ENCODE measurements around the gene JARID2. TPM values are rescaled to one million over a fixed set of nuclear protein-coding genes. Genes with fewer than 3 reads are reported as not detected.

Gene JARID2
- total RNA-seq, 2 donors from 2014 or later = 8.3 to 12.8 TPM

DNA sequence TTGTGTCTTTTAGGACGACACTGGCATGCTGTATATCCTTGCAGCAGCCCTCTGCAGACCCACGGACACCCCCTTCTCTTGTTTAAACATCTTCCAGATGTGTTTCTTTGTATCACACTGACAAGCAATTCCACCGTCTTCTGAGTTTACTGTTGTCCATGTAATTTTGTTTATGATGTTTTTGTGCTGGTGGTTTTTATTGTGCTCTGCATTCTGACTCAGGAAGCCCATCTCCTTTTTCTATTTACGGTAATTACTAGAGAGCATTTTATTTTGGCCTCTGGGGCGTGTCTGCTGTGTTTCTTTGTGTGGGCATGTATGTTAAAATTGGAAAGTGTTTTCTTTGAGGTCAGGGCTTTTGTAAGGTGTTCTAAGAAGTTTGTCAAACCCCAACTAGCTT lies 111.9 kb downstream of the JARID2 start:
- ATAC-seq (ENCODE audit: insufficient number of reproducible peaks, low FRiP score, low read depth) (no peak), DNase-seq (ENCODE audit: low spot score) (no peak)
- TF ChIP-seq, protein P1, sequence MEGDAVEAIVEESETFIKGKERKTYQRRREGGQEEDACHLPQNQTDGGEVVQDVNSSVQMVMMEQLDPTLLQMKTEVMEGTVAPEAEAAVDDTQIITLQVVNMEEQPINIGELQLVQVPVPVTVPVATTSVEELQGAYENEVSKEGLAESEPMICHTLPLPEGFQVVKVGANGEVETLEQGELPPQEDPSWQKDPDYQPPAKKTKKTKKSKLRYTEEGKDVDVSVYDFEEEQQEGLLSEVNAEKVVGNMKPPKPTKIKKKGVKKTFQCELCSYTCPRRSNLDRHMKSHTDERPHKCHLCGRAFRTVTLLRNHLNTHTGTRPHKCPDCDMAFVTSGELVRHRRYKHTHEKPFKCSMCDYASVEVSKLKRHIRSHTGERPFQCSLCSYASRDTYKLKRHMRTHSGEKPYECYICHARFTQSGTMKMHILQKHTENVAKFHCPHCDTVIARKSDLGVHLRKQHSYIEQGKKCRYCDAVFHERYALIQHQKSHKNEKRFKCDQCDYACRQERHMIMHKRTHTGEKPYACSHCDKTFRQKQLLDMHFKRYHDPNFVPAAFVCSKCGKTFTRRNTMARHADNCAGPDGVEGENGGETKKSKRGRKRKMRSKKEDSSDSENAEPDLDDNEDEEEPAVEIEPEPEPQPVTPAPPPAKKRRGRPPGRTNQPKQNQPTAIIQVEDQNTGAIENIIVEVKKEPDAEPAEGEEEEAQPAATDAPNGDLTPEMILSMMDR (IDR thresholded peaks at IDR 0.05) = no peak
- Histone ChIP-seq H3K9me3 (no peaks in the 10 kb centered on the region), H3K4me1 (ENCODE audit: control insufficient read depth in 1 of 2, low read depth in 2 of 2) (peaks cover 0 to 4% of the 10 kb centered on the region in 2 donors), H3K27me3 (replicated peaks; ENCODE audit: insufficient read depth) (no peaks in the 10 kb centered on the region), H3K36me3 (no peaks in the 10 kb centered on the region), H3K4me3 (no peak overlapping the region), H3K27ac (no peak overlapping the region)

GRCh38 chr6:15358579-15359327 lies 112.9 kb downstream of the JARID2 start:
- no peaks in the 10 kb centered on the region for H3K27me3 ChIP-seq (replicated peaks; ENCODE audit: insufficient read depth)
- DNase-seq (ENCODE audit: low spot score) (no peak), ATAC-seq (ENCODE audit: insufficient number of reproducible peaks, low FRiP score, low read depth) (no peak)
- H3K9me3 ChIP-seq = no peaks in the 10 kb centered on the region
- H3K4me3 ChIP-seq = no peak overlapping the region
- TF ChIP-seq, protein P1 (IDR thresholded peaks at IDR 0.05) = no peak
- H3K4me1 ChIP-seq (ENCODE audit: control insufficient read depth in 1 of 2, low read depth in 2 of 2) = peaks cover 0 to 4% of the 10 kb centered on the region in 2 donors
- H3K36me3 ChIP-seq = no peaks in the 10 kb centered on the region
- no peak overlapping the region for H3K27ac ChIP-seq

DNA sequence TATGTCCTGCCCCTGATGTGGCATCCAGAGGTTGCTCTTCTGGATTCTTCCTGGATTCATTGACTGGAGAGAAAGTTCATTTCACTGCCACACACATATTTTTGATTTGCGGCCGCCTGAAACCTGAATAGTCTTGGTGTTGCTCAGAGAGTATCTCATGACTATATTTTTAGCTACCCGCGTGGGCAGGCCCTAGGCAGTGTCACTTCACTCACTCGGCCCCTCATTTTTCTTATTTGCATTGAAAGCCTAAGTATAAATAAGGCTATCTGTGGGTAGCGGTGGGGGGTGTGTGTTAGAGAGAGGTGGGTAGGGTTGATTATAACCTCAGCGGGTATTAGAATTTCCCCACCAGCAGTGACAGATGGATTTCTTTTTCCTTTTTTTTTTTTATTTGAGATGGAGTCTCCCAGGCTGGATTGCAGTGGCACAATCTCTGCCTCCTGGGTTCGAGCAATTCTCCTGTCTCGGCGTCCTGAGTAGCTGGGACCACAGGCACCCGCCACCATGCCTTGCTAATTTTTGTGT lies 113.5 kb downstream of the JARID2 start:
- H3K27me3 ChIP-seq (replicated peaks; ENCODE audit: insufficient read depth) = no peaks in the 10 kb centered on the region
- no peak overlapping the region for H3K27ac ChIP-seq
- peaks cover 0 to 4% of the 10 kb centered on the region in 2 donors for H3K4me1 ChIP-seq (ENCODE audit: control insufficient read depth in 1 of 2, low read depth in 2 of 2)
- H3K36me3 ChIP-seq = no peaks in the 10 kb centered on the region
- TF ChIP-seq, protein P1 (IDR thresholded peaks at IDR 0.05) = no peak
- DNase-seq (ENCODE audit: low spot score) (no peak), ATAC-seq (ENCODE audit: insufficient number of reproducible peaks, low FRiP score, low read depth) (no peak)
- no peak overlapping the region for H3K4me3 ChIP-seq
- no peaks in the 10 kb centered on the region for H3K9me3 ChIP-seq

DNA sequence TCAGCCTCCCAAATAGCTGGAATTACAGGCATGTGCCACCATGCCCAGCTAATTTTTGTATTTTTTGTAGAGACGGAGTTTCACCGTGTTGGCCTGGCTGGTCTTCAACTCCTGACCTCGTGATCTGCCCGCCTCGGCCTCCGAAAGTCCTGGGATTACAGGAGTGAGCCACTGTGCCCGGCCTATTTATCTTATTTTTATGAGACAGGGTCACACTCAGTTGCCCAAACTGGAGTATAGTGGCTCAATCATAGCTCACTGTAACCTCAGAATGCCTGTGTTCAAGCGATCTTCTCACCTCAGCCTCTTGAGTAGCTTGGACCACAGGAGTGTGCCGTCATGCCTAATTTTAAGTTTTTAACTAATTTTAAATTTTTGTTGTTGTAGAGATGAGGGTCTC lies 114.4 kb downstream of the JARID2 start:
- no peak for ATAC-seq (ENCODE audit: insufficient number of reproducible peaks, low FRiP score, low read depth)
- no peaks in the 10 kb centered on the region for H3K36me3 ChIP-seq
- no peak for DNase-seq (ENCODE audit: low spot score)
- H3K4me3 ChIP-seq = no peak overlapping the region
- peaks cover 2 to 4% of the 10 kb centered on the region in 2 donors for H3K4me1 ChIP-seq (ENCODE audit: control insufficient read depth in 1 of 2, low read depth in 2 of 2)
- H3K27me3 ChIP-seq (replicated peaks; ENCODE audit: insufficient read depth) = no peaks in the 10 kb centered on the region
- TF ChIP-seq, protein P1 (IDR thresholded peaks at IDR 0.05) = no peak
- H3K27ac ChIP-seq = no peak overlapping the region
- H3K9me3 ChIP-seq = no peaks in the 10 kb centered on the region

GRCh38 chr6:15361197-15361596 lies 115.3 kb downstream of the JARID2 start:
- Histone ChIP-seq H3K9me3 (no peaks in the 10 kb centered on the region), H3K4me3 (no peak overlapping the region), H3K36me3 (no peaks in the 10 kb centered on the region), H3K27me3 (replicated peaks; ENCODE audit: insufficient read depth) (no peaks in the 10 kb centered on the region), H3K4me1 (ENCODE audit: control insufficient read depth in 1 of 2, low read depth in 2 of 2) (peaks cover 8 to 10% of the 10 kb centered on the region in 2 donors), H3K27ac (no peak overlapping the region)
- DNase-seq (ENCODE audit: low spot score) (no peak), ATAC-seq (ENCODE audit: insufficient number of reproducible peaks, low FRiP score, low read depth) (no peak)
- TF ChIP-seq, protein P1 (IDR thresholded peaks at IDR 0.05) = no peak

Measured in thoracic aorta (tissue), 2 donors.